HG03045 (cell line): ENCODE data around the gene PHPT1.
"Not testable (repeated sequence)": the region's sequence is repeated elsewhere in the genome, so short reads cannot be mapped to it uniquely, and the experiment has no call there.

ENCODE experiments used
- ATAC-seq: cut with Tn5 transposase; IDR thresholded peaks from one replicate; pipeline ENCODE4 v1.9.1; 2021; ENCODE audit warnings: mild to moderate bottlenecking, moderate library complexity; ENCODE audit not compliant: unreplicated experiment

Gene PHPT1

GRCh38 chr9:136849038-136849959, at the start of gene PHPT1:
TSS of gene PHPT1 (plus strand) at chr9:136849409. CDS start at chr9:136849431, 22 bp downstream.
- peak; percentile 78 for ATAC-seq

- no peak for ATAC-seq
Observed at GRCh38 chr9:136799854-136800657, 49.2 kb upstream of the PHPT1 start.

- no peak for ATAC-seq
Observed at GRCh38 chr9:136802321-136802720, 46.9 kb upstream of the PHPT1 start.

GRCh38 chr9:136803009-136803550, 46.1 kb upstream of the PHPT1 start:
- ATAC-seq = not testable (repeated sequence)

- no peak for ATAC-seq
Observed at GRCh38 chr9:136803551-136804508, 45.4 kb upstream of the PHPT1 start.

GRCh38 chr9:136804509-136805206, 44.6 kb upstream of the PHPT1 start:
- no peak for ATAC-seq

- ATAC-seq = no peak
Observed at GRCh38 chr9:136805207-136805740, 43.9 kb upstream of the PHPT1 start.

GRCh38 chr9:136806067-136806466, 43.1 kb upstream of the PHPT1 start:
- no peak for ATAC-seq

- no peak for ATAC-seq
Observed at GRCh38 chr9:136806631-136807201, 42.5 kb upstream of the PHPT1 start.

GRCh38 chr9:136807281-136808074, 41.7 kb upstream of the PHPT1 start, which contains the start of gene RABL6:
TSS of gene RABL6 (plus strand) at chr9:136807948. CDS start at chr9:136808197, 249 bp downstream.
- peak; percentile 72 for ATAC-seq

- ATAC-seq = peak; percentile 34
Observed at GRCh38 chr9:136808075-136808805, 41.0 kb upstream of the PHPT1 start.

- no peak for ATAC-seq
Observed at GRCh38 chr9:136808806-136809158, 40.4 kb upstream of the PHPT1 start.

- no peak for ATAC-seq
Observed at GRCh38 chr9:136814725-136815421, 34.3 kb upstream of the PHPT1 start.

- no peak for ATAC-seq
Observed at GRCh38 chr9:136815422-136815782, 33.8 kb upstream of the PHPT1 start.

- ATAC-seq = no peak
Observed at GRCh38 chr9:136820971-136821825, 28.0 kb upstream of the PHPT1 start.
